MM.1S (cell line): ENCODE measurements around the gene DAG1.

Source experiments
- CTCF ChIP-seq: fragments of 300-600 bp; sonication (generic); IDR thresholded peaks from 2 replicates; pipeline ENCODE4 v1.5.1; 2016; ENCODE audit warnings: antibody characterized with exemption, low read length, mixed read lengths
- EZH2 ChIP-seq: fragments of 300-600 bp; sonication (generic); optimal IDR thresholded peaks from 2 replicates; pipeline ENCODE3; 2017; ENCODE audit warnings: low read depth, mild to moderate bottlenecking, antibody characterized with exemption, low read length, mixed read lengths
- EZH2phosphoT487 ChIP-seq: fragments of 300-600 bp; sonication (generic); IDR thresholded peaks from 2 replicates; pipeline ENCODE4 v1.6.1; 2018; ENCODE audit warnings: antibody characterized with exemption, low read length

GRCh38 chr3:49553324-49553691 lies 83.2 kb downstream of the DAG1 start:
- TF ChIP-seq CTCF = no peak
- TF ChIP-seq EZH2 = no peak
- TF ChIP-seq EZH2phosphoT487 = no peak
